Brain microvascular endothelial cell (primary cell): ENCODE data around the gene HAUS7.

ENCODE experiments used
- DNase-seq: peaks from one replicate; pipeline ENCODE4 v3.0.0-alpha.2; 2020
- H3K27ac ChIP-seq: fragments of 250-450 bp; sonication (Bioruptor Pico); 2 replicates; pipeline ENCODE4 v1.5.1; 2020; ENCODE audit warnings: mild to moderate bottlenecking, moderate library complexity
- H3K27me3 ChIP-seq: fragments of 250-450 bp; sonication (Bioruptor Pico); replicated peaks from 2 replicates; pipeline ENCODE4 v1.5.1; 2020; ENCODE audit warnings: mild to moderate bottlenecking
- H3K36me3 ChIP-seq: fragments of 250-450 bp; sonication (Bioruptor Pico); replicated peaks from 2 replicates; pipeline ENCODE4 v1.5.1; 2020; ENCODE audit warnings: mild to moderate bottlenecking
- H3K4me3 ChIP-seq: 2 replicates; pipeline ENCODE4 v1.5.1; 2011; ENCODE audit warnings: low read depth, mild to moderate bottlenecking, control low read depth, low read length, moderate library complexity
- in situ Hi-C: cut with HindIII; loops from 2 replicates; pipeline ENCODE4 v1.10.0; 2017; ENCODE audit warnings: low sequenced_read_pairs, low pct_ligation_motif_present
- TF ChIP-seq, protein P1 (sequence below): IDR thresholded peaks from 2 replicates; pipeline ENCODE4 v1.5.1; 2011; ENCODE audit warnings: low read depth, mild to moderate bottlenecking, moderate library complexity, low read length, control low read depth, inconsistent platforms; ENCODE audit errors: missing control alignments

HAUS7 gene

DNA sequence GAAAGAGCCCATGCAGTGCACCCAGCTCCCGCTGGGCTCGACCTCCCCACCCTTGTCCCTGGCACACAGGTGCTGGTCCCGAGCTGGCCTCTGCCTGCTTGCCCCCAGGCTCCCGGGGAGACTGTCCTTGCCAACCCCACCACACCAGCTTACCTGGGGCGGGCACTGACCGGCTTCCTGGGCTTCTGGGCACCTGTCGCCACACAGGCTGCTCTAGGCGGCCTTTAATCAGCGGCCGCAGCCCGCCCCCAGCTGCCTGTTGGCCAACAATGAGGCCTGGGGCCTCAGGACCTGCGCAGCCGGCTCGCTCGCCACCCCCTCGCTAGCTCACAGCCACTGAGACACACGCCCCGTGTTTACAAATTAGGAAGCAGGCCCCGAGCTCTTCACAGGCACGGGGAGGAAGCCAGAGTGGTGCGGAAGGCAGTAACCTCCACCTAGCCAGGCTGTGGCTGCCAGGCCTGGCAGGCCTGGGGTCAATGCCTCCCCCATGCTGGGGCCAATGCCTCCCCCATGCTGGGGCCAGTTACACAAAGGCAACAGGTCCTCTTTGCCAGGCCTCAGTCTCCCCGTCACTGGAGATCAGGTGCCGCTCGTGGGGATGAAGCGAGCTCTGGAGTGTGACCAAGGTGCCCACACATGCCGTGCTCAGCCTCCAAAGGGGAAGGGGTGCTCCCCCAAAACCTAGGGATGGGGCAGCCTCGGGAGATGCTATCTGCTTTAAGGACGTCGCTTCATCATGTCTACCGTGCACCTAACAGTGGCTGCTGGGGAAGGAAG is 24.3 kb downstream of the HAUS7 start, which contains the start of gene TREX2:
Gene TREX2 (minus strand): TSS at position 201 of the 780 bp plus-strand sequence. CDS start 626 bp downstream, outside the sequence.
- no peaks in the 10 kb centered on the region for H3K27me3 ChIP-seq
- TF ChIP-seq, protein P1, sequence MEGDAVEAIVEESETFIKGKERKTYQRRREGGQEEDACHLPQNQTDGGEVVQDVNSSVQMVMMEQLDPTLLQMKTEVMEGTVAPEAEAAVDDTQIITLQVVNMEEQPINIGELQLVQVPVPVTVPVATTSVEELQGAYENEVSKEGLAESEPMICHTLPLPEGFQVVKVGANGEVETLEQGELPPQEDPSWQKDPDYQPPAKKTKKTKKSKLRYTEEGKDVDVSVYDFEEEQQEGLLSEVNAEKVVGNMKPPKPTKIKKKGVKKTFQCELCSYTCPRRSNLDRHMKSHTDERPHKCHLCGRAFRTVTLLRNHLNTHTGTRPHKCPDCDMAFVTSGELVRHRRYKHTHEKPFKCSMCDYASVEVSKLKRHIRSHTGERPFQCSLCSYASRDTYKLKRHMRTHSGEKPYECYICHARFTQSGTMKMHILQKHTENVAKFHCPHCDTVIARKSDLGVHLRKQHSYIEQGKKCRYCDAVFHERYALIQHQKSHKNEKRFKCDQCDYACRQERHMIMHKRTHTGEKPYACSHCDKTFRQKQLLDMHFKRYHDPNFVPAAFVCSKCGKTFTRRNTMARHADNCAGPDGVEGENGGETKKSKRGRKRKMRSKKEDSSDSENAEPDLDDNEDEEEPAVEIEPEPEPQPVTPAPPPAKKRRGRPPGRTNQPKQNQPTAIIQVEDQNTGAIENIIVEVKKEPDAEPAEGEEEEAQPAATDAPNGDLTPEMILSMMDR = no peak
- H3K36me3 ChIP-seq = no peaks in the 10 kb centered on the region
- H3K27ac ChIP-seq = no peak within 1 kb of the TSS
- no peak within 1 kb of the TSS for H3K4me3 ChIP-seq
- DNase-seq = no peak
- in situ Hi-C loops = no loop called here

DNA sequence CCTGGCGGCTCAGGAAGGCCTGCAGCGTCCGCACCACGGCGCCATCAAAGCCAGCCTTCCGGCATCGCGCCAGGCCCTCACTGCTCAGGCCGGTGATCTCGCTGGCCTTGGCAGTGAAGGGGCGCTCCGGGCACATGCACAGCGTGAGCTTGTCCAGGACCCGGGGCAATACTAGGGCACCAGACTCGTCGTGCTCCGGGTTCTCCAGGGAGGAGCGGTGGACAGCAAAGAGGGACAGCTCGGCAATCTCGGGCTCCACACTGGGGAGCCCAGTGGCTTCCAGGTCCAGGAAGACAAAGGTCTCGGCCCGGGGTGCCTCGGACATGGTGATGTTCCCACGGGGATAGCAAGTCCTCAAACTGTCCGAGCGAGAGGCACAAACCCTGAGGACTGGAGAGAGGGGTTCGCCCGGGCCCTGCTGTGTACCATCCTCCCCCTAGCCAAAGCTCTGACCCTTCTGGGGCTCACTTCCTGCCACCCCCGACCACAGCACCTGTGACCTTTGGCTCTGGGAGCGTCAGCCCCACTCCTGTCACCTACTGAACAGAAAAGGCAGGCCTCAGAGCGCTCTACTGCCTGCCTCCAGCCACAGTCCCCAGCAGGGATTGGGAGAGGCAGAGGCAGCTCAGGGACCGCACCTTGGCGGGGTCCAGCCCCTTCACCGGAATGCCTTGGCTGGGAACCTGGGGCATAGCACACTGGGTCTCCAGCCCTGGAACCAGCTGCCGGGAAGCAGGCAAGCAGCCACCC is 25.1 kb downstream of the HAUS7 start:
- H3K27me3 ChIP-seq = no peaks in the 10 kb centered on the region
- H3K27ac ChIP-seq = no peak overlapping the region
- in situ Hi-C loops = no loop called here
- H3K4me3 ChIP-seq = no peak overlapping the region
- TF ChIP-seq, protein P1 = no peak
- H3K36me3 ChIP-seq = no peaks in the 10 kb centered on the region
- no peak for DNase-seq

DNA sequence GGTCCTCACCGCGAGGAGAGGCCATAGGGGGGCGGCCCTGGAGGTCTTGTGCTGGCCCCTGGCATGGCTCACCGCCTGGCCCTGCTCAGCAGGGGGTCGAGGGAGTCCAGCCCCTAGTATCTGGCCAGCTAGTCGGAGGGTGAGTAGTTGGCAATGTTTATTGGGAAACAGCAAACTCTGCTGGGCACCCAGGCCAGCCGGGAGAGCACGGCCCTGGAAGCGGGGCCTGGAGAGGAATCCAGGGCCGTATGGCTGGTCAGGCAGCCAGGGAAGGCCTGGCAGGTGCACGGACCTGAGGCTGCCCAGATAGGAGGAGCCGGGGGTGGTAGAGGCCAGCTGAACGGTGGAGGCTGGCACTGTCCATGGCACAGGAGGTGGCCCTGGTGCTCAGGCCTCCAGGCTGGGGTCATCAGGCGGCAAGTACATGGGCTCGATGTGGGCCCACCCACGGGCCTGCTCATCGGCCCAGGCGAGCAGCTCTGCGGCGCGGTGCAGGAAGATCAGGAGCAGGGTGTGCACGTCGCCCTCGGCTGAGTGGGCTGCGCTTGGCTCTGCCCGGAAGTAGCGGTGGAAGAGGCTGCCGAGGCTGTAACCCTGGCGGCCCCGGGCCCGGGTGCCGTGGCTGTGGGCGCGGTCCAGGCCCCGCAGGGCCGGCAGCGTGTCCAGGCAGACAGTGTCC is 25.9 kb downstream of the HAUS7 start:
- Histone ChIP-seq H3K4me3 (no peak overlapping the region), H3K36me3 (no peaks in the 10 kb centered on the region), H3K27me3 (no peaks in the 10 kb centered on the region), H3K27ac (no peak overlapping the region)
- no peak for DNase-seq
- TF ChIP-seq, protein P1 = no peak
- in situ Hi-C loops = no loop called here

DNA sequence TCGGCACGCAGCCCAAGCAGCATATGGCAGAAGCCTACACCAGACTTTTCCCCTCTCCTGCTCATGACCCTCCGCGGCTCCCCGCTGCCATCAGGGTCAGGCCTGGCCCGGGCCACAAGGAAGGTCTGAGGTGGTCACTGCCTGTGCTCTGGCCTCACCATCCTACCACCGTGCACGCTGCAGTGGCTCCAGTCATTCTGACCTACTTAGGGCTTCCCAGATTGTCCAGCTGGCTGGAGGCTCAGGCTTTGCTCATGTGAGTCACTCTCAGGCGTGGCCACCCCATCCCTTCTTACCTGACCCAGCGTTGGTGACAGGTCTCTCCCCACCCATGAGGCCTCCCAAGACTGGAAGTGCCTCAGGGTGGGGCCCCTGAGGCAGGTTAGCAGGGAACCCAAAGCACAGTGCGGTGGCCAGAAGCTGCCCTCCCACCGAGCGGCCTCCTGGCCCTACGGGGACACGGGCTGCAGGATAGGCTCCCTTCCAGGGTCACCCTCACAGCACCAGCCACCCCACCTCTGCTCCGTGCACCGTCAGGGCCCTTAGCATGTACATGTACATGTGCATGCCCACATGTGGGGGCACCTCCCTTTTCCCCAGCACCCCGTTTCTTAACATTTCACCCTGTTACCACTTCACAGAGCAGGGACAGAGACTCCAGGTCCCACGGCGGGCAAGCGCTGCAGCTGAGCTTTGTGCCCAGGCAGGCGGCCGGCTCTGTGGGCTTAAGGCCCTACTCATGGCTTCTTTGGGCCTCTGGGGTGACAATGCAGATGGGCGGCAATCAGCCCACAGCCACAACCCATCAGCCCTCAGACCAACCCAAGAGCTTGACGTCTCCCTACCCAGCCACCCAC is 26.7 kb downstream of the HAUS7 start:
- TF ChIP-seq, protein P1 = no peak
- H3K27me3 ChIP-seq = no peaks in the 10 kb centered on the region
- DNase-seq = no peak
- no peak overlapping the region for H3K4me3 ChIP-seq
- in situ Hi-C loops = no loop called here
- H3K27ac ChIP-seq = no peak overlapping the region
- no peaks in the 10 kb centered on the region for H3K36me3 ChIP-seq

DNA sequence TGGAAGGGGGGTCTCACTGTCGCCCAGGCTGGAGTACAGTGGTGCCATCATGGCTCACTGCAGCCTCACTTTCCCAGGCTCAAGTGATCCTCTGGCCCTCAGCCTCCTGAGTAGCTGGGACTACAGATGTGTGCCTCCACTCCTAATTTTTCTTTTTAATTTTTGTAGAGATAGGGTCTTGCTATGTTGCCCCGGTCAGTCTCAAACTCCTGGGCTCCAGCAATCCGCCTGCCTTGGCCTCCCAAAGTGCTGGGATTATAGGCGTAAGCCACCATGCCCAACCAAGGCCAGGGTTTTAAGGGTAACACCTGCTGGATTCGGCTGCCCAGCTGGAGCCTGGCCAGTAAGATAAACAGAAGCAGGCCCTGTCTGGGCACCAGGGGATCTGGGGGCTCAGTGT is 27.9 kb downstream of the HAUS7 start:
- H3K4me3 ChIP-seq = no peak overlapping the region
- DNase-seq = no peak
- in situ Hi-C loops = no loop called here
- no peaks in the 10 kb centered on the region for H3K27me3 ChIP-seq
- TF ChIP-seq, protein P1 = no peak
- no peak overlapping the region for H3K27ac ChIP-seq
- no peaks in the 10 kb centered on the region for H3K36me3 ChIP-seq
